HG02588 (cell line): Measurements from ENCODE around the gene HNRNPR.
"Not testable (repeated sequence)": the region's sequence is repeated elsewhere in the genome, so short reads cannot be mapped to it uniquely, and the experiment has no call there.

Experiments
- ATAC-seq: cut with Tn5 transposase; IDR thresholded peaks from one replicate; pipeline ENCODE4 v1.9.1; 2021; ENCODE audit warnings: mild to moderate bottlenecking, moderate library complexity; ENCODE audit not compliant: unreplicated experiment

Gene HNRNPR

DNA sequence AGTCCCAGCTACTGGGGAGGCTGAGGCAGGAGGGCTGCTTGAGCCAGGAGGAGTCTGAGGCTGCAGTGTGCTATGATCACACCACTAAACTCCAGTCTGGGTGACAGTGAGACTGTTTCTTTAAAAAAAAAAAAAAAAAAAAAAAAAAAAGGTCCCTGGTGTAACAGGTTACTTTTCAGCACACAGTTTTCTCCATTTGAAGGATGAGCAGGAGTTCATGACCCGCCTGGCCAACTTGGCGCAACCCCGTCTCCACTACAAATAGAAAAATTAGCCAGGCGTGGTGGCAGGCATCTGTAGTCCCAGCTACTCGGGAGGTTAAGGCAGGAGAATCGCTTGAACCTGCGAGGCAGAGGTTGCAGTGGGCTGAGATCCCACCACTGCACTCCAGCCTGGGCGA lies 12.4 kb downstream of the HNRNPR start:
- ATAC-seq, result no peak

DNA sequence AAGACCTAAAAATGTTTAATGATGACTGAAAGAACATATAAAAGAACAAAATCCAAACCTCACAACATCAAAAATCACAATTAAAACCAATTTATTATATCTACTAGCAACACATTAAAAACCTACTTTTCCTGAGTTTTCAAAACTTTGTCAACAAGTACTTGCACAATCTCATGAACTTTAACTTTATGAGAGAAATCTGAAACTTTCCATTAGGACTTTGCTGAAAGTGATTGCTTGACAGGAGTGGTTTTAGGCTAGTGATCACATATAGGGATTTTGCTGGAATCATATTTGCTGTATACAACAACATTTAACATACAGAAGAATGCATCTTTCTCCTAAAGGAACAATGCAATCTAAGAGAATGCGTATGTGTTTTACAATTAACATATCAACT lies 13.2 kb downstream of the HNRNPR start:
- no peak for ATAC-seq

DNA sequence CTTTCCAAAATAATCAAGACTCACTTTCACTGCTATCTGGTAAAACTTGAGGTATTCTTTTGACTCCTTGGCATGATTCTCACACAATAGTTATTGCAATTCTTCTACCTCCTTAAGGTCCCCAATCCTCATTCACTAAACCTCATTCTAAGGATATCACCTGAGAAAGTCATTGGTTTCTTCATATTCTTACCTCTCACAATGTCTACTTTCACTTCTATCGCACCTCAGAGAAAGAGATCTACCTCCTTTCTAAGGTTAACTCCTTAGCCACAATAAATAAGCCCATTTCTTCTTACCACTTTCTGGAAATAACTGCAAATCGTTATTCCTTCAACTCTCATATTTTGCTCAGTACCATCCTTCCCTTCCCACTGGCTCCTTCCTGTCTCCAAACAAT lies 18.7 kb downstream of the HNRNPR start:
- ATAC-seq, result no peak

DNA sequence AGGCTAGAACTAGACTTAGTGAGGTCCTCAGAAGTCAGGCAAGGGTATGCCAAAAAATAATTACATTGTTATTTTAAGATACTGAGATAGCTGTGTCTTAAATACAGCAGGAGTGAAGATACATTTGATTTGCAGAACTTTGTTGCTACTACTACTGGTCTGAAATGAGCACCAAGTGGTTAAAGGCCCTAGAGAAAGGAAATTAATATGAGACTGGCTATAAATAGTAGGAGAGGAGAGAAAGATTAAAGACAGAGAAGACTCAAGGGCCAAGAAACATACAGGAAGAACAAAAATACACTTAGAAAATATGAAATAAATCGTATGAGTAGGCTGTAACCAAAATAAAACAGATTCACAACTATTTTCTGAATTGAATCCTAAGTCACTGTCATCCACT lies 21.3 kb downstream of the HNRNPR start:
- ATAC-seq, result no peak

DNA sequence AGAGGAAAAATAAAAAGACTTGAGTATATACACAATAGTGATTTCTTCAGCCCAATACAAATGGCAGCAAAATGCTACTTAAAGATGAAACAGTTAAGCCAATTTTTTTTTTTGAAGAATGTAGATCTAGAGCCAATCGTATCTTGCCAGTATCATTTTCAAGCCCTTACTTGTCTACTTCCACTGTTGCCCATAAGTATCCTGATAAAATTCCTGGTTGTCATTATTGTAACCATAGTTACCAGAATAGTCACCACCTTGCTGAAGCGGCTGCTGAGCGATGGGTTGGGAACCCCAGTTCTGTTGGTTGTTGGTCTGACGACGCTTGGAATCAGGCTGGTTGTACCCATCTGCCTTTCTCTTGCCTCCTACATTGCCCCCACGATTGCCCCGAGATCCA lies 33.8 kb downstream of the HNRNPR start:
- ATAC-seq, result not testable (repeated sequence)

DNA sequence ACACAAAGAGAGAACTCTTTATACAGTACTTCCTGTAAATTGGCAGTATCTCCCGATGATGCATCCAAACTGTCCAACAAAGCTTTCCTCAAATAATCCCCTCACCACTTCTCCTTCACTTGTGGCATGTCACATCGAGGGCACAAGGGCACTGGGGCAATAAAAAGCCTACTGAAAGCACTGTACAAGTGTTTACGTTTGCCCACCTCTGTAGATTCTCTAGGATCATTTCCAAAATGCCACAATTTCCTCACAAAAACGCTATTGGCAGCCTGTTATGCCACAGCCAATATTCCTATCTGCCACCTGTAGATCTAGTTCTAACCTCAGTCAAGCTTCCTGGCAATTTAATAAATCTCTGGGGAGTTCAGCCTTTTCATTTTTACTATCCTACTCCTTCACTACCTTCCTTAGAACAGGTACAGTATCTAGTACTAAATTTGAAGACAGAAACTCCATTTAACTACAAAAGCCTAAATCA lies 39.9 kb downstream of the HNRNPR start:
- no peak for ATAC-seq

DNA sequence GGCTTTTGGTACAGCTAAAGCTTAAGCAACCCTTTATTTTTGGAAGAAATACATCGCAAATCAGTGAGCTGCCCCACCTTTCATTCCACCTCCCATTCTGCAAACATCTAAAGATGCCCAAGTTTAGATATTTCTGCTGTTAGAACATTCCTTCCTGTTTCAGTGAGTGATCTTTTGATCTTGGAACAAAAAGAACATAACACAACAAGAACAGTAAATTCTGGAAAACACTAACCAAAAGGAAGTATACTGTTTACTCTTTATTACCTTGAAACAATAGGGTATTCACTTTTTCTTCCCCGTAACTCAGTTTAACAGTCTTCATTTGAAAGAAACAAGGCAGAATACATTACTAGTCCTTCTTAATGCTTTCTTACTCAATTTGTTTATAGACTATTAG lies 40.6 kb downstream of the HNRNPR start:
- no peak for ATAC-seq

DNA sequence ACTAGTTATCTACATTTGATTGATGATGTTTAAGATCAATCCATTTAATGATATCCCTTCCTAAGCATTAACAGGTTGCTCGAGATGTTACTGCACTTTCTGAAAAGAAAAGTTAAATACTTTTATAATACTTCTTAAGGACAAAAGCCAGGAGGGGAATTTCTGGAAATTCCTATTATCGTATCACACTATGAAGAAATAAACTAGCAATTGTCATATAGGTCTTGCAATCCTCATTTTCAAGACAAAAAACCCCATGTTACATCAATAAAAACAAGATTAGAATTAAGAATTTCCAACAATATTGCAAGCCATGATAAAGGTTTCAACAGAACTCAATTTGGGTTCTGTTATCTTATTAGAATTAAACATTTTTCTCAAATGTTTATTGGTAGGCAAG lies 47.2 kb downstream of the HNRNPR start:
- no peak for ATAC-seq

DNA sequence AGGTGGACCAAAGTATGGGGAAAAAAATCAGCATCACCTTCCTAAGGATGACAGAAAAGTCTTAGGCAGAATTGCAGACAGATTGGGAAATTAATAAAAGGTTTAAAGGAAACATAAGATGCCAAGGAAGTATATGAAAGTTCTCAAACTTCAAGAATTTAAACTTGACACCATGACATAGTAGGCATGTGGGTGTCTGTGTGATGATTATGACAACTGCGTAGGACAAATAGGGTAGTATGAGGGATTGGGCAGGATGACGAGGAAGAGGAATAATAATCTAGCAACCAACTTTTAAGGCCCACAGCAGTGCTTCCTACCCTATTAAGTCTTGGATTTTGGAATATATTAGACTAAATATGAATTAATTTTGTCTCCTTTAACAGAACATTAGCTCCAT lies 52.4 kb downstream of the HNRNPR start:
- no peak for ATAC-seq

DNA sequence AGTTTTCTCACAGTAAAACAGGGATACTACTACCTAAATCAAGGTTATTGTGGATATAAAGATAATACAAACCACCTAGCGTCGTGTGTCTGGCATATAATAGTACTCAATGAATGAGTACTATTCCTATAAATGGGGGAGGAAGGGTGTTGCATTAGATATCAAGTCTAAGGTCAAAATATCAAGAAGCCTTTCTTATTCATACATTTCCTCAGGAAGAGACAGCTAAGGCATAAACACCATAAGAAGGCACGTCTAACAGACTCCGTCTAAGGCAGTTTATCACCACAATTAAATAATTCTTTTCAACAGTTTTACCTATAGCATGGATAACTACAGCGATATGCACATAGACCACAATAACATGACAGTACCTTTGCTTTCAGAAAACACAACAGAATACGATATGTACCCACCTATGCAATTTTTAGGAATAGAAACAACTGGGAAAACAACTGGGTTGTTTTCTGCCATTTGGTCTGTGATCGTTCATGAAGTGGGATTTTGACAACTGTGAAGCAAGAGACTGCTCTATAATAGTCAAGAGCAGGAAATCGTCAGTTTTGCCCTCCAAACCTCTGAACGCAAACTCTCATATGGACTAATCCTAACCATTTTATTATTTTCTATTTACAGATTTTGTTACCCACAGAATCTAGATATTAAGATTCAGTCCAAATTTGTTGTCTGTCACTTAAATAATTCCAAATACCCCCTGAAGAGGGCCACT lies 53.1 kb downstream of the HNRNPR start:
- no peak for ATAC-seq

DNA sequence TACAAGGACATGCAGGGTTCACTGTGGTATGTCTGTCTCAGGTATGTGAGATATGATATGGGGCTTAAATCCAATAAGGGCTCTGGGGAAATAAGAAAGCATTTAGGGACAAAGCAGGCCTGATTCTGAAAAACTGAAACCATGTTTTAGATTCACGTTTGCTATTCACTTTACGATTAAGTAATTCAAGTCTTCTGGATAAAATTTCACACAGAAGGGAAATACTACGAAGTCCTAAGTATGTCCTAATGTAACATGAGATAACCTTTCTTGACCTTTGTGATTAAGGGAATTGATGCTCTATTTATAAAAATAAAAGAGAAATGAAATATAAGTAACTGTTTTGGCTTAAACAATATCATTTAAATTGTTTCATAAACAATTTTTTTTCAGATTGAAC lies 55.4 kb downstream of the HNRNPR start:
- ATAC-seq, result no peak

DNA sequence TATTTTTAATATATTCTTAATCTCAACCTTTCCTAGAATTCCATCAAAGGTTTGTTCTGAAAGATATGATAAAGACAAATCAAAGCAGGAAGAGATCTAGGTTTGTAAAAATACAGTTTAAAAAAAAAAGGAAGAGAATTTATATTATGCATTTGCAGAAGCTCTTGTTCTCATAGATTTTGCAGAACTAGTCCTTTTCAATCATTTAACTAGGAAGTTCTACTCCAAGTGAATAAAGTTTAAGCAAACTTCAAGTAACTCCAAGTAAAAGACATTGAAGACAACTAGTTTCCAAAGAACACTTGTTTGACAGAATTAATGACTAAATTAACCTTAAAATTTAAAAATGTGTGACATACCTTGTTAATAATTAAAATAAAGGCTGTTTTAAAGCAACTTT lies 55.9 kb downstream of the HNRNPR start:
- no peak for ATAC-seq

DNA sequence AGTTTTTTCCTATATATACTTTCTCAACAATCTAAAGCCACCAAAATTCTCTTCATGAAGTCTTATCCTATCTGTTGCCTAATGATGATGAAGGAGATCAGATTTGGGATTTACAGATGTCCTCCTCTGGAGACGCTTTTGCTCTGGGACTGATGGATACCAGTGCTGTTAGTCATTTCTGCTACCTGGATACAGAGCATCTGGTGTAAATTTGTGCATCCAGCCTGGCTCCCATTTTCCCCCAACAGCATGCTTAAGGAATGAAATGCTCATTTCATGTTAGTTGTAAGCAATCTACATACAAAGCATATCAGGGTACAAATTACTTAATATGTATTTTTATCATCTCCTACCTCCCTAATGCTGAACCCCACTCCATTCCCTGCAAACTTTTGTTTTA lies 57.7 kb downstream of the HNRNPR start:
- no peak for ATAC-seq

DNA sequence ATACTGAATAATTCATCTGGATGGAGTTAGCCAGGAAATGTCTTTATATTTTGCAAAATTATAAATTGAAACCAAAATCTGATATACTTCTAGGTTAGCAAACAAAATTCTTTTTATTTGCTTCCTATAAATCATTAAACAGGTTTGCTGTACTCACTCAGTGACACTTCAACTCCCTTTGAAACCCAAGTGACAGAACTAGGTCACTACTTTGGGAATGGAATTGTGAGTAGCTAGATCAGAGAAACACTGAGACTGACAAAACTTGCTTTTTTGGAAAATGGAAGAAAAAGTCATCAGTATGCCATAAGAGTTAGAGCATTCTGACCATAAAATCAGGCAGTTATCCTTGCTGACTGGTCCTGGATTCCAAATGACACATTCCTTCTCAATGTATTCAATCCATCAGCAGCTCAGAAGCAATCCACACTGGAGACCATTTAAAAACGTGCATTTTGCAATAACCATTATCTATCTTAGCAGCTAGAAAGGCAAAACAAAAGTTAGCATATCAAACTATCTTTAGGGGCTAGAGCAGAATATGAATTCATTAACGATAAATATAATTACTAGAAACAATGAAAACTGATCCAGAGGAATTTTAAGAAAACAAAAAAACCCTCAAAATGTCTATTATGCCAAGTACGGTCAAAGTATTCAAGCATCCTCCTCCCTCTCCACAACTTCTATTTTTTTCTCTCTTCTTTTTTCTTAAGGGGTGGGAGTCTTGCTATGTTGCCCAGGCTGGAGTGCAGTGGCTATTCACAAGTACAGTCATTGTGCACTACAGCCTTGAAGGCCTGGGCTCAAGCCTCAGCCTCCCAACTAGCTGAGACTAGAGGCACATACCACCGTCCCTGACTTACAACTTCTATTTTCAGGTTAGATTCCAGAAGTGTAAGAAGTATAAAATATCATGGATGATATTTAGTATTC lies 60.1 kb downstream of the HNRNPR start:
- ATAC-seq, result no peak

DNA sequence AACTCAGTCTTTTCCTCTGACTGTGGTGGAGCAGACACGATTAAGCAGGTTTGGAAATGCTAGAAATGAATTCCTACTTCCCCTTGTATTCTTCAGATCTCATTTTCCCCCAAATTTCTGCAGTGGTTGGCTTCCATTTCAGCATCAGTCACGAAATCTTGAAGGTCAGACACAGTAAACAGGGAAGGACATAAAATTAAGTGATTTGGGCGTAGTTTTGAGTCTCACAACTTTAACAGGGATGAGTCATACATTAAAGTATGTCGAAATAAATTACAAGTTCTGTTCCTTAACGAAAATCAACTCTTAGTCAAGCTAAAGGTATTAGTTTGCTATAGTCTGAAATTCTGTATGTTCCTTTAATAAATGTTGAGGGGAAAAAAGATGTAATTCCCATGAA lies 61.1 kb downstream of the HNRNPR start:
- ATAC-seq, result no peak

DNA sequence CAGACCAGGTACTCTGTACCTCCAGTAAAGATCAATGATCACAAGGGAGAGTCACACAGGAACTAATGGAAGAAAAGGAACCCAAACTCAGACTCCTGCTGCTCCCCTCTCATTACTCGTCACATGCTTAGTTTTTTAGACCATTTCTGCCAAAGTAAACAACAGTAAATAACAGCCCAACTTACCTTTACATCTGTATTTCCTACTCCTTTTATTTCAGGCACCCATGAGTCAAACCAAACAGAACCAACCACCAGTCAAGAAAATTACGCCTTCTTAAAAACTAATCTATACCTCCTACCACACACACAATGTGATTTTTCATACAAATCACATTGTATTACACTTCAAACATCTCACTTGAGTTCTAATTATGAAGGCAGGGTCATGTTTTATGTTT lies 65.4 kb downstream of the HNRNPR start:
- ATAC-seq, result no peak

DNA sequence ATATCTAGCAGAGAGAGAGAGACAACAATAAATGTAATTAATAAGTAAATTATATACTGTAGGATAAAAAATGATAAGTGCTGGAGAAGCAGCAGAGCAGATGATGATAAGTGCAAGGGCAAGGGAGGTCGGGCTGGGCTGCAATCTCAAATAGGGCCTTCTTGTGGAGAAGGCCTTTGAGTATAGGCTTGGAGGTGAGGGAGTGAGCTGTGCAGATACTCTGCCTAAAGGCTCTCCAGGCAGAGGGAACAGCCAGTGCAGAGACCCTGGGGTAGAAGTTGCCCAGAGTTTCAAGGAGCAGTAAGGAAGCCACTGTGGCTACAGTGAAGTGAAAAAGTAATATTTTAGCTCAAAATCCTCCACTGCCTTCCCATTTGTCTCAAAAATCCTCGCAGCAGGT lies 67.6 kb downstream of the HNRNPR start:
- no peak for ATAC-seq

DNA sequence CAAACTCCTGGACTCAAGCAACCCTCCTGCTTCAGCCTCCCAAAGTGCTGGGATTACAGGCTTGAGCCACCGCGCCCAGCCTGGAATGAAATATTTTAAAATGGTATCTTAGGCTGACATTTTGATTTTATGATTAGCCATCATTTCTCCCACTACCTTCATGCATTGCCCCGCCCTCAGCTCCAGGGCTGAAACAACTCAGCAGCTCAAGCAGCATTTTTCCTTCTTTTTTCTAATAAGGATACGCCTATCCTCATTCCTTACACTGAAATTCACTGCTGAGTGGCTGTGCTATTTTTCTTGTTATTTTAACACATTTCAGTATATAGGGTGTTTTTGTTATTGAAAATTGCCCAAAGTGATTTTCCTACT lies 70.0 kb downstream of the HNRNPR start:
- no peak for ATAC-seq

DNA sequence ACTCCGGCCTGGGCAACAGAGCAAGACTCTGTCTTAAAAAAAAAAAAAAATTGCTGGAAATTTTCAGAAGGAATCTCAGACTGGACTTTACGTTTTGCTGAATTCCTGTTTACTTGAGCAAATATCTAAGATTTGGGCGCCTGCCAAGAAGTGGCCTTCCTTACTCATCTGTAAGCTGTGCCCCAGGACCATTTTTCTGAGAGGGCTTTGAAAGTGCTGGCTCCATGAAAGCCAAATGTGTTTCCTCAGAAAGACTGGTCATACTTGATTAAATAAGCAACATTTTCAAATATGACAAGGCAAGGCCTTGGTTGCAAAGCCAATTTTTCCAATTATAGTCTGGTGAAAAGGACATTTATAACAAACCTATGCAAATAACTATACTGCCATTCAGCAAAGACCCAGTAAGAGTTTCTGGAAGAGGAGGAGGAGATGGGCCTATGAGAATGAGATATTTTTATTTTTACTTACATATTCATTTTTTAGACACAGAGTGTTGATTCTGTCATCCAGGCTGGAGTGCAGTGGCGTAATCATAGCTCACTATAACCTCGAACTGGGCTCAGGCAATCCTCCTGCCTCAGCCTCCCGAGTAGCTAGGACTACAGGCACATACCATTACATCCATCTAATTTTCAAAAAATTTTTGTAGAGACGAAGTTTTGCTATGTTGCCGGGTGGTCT lies 70.5 kb downstream of the HNRNPR start:
- no peak for ATAC-seq

DNA sequence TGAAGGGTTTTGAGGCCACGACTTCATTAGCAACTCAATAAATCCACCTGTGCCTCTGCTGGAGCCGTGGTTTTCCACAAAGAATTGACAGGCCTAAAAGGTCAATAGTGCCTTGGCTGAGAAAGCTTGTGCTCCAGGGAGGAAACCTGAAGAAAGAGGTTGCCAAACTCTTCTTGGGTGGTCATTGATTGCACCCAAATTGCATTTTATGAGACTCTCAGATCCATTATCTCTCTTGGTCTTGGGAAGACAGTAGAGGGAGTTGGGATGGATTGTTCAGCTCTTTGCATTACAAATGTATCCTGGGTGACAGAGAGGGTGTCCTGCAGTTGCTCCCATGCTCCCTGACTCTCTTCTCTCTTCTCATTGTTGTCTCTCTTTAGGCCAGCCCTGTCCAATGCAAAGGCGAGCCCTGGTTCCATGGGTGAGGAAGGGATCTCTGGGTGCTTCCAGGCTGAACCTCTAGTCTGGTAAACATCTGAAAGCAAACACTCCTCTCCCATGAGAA lies 80.7 kb downstream of the HNRNPR start:
- ATAC-seq, result no peak

DNA sequence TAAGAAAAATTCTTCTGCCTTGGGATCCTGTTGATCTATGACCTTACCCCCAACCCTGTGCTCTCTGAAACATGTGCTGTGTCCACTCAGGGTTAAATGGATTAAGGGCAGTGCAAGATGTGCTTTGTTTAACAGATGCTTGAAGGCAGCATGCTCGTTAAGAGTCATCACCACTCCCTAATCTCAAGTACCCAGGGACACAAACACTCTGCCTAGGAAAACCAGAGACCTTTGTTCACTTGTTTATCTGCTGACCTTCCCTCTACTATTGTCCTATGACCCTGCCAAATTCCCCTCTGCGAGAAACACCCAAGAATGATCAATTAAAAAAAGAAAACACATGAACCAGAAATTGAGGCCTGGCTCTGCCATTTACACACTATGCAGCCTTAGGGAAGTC lies 86.0 kb downstream of the HNRNPR start:
- ATAC-seq, result not testable (repeated sequence)
